ENCODE results near the gene KIAA1549.

KIAA1549 gene

GRCh38 chr7:138891446-138891810, 89.8 kb downstream of the KIAA1549 start:
- Histone ChIP-seq H3K27ac (ENCODE audit: low read depth, low read length) (no peak overlapping the region), H3F3A (ENCODE audit: insufficient read depth) (no peaks in the 10 kb centered on the region), H3K9ac (ENCODE audit: low read length) (no peak overlapping the region), H2AFZ (ENCODE audit: low read depth, low read length, severe bottlenecking) (no peak overlapping the region), H3K27me3 (ENCODE audit: low read length) (no peaks in the 10 kb centered on the region), H3K4me2 (ENCODE audit: low read depth, low read length, poor library complexity, severe bottlenecking) (no peak overlapping the region), H4K20me1 (ENCODE audit: low read depth, low read length) (no peaks in the 10 kb centered on the region), H3K9me3 (ENCODE audit: insufficient read depth, low read length) (no peaks in the 10 kb centered on the region), H3K36me3 (ENCODE audit: low read length) (no peaks in the 10 kb centered on the region), H3K9me2 (replicated peaks; ENCODE audit: insufficient read depth, low read length) (no peaks in the 10 kb centered on the region), H3K4me3 (ENCODE audit: insufficient read depth, low read length, poor library complexity, severe bottlenecking) (no peak overlapping the region), H3K79me2 (ENCODE audit: insufficient read depth, low read length) (no peaks in the 10 kb centered on the region)
- TF ChIP-seq CTCF (IDR thresholded peaks at IDR 0.05; ENCODE audit: insufficient read depth, low read length, poor library complexity, severe bottlenecking) (no peak), EZH2phosphoT487 (conservative IDR thresholded peaks at IDR 0.05; ENCODE audit: low read length) (no peak)

GRCh38 chr7:138890499-138891445, 90.4 kb downstream of the KIAA1549 start:
- Histone ChIP-seq H3K9me2 (replicated peaks; ENCODE audit: insufficient read depth, low read length) (no peaks in the 10 kb centered on the region), H2AFZ (ENCODE audit: low read depth, low read length, severe bottlenecking) (no peak overlapping the region), H3K9ac (ENCODE audit: low read length) (no peak overlapping the region), H3K9me3 (ENCODE audit: insufficient read depth, low read length) (no peaks in the 10 kb centered on the region), H3K79me2 (ENCODE audit: insufficient read depth, low read length) (no peaks in the 10 kb centered on the region), H4K20me1 (ENCODE audit: low read depth, low read length) (no peaks in the 10 kb centered on the region), H3K4me2 (ENCODE audit: low read depth, low read length, poor library complexity, severe bottlenecking) (no peak overlapping the region), H3F3A (ENCODE audit: insufficient read depth) (no peaks in the 10 kb centered on the region), H3K27me3 (ENCODE audit: low read length) (no peaks in the 10 kb centered on the region), H3K4me3 (ENCODE audit: insufficient read depth, low read length, poor library complexity, severe bottlenecking) (no peak overlapping the region), H3K36me3 (ENCODE audit: low read length) (no peaks in the 10 kb centered on the region), H3K27ac (ENCODE audit: low read depth, low read length) (no peak overlapping the region)
- no peak for TF ChIP-seq EZH2phosphoT487 (conservative IDR thresholded peaks at IDR 0.05; ENCODE audit: low read length)
- no peak for TF ChIP-seq CTCF (IDR thresholded peaks at IDR 0.05; ENCODE audit: insufficient read depth, low read length, poor library complexity, severe bottlenecking)

GRCh38 chr7:138889582-138890498, 91.3 kb downstream of the KIAA1549 start:
- no peak overlapping the region for H3K4me3 ChIP-seq (ENCODE audit: insufficient read depth, low read length, poor library complexity, severe bottlenecking)
- no peaks in the 10 kb centered on the region for H4K20me1 ChIP-seq (ENCODE audit: low read depth, low read length)
- H3K27ac ChIP-seq (ENCODE audit: low read depth, low read length), result no peak overlapping the region
- no peaks in the 10 kb centered on the region for H3K9me2 ChIP-seq (replicated peaks; ENCODE audit: insufficient read depth, low read length)
- no peak overlapping the region for H2AFZ ChIP-seq (ENCODE audit: low read depth, low read length, severe bottlenecking)
- H3K27me3 ChIP-seq (ENCODE audit: low read length), result no peaks in the 10 kb centered on the region
- no peak overlapping the region for H3K9ac ChIP-seq (ENCODE audit: low read length)
- no peak for TF ChIP-seq CTCF (IDR thresholded peaks at IDR 0.05; ENCODE audit: insufficient read depth, low read length, poor library complexity, severe bottlenecking)
- TF ChIP-seq EZH2phosphoT487 (conservative IDR thresholded peaks at IDR 0.05; ENCODE audit: low read length), result no peak
- no peak overlapping the region for H3K4me2 ChIP-seq (ENCODE audit: low read depth, low read length, poor library complexity, severe bottlenecking)
- no peaks in the 10 kb centered on the region for H3K79me2 ChIP-seq (ENCODE audit: insufficient read depth, low read length)
- H3K36me3 ChIP-seq (ENCODE audit: low read length), result no peaks in the 10 kb centered on the region
- H3K9me3 ChIP-seq (ENCODE audit: insufficient read depth, low read length), result no peaks in the 10 kb centered on the region
- H3F3A ChIP-seq (ENCODE audit: insufficient read depth), result no peaks in the 10 kb centered on the region
